Cardiac fibroblast (primary cell): ENCODE results near the gene OTOS.

Experiments
- DNase-seq, 2 donors: peaks; one replicate each; pipeline versions ENCODE4 v3.0.0 to v3.0.0-alpha.2; 2010; ENCODE audit warnings: low read depth in 2 of 2
- H3K4me3 ChIP-seq, 2 donors: replicated peaks in 1 of 2; 1 replicate in 1 of 2; 2 replicates in 1 of 2; pipeline ENCODE4 v1.5.1; 2011; ENCODE audit warnings: low read depth in 2 of 2, low read length in 2 of 2, mild to moderate bottlenecking in 2 of 2, moderate library complexity in 1 of 2
- CTCF ChIP-seq: IDR thresholded peaks from one replicate; pipeline ENCODE4 v1.5.1; 2011; ENCODE audit warnings: low read depth, mild to moderate bottlenecking, low read length, inconsistent platforms

The OTOS gene

GRCh38 chr2:240140511-240140910 is at the start of gene OTOS:
Gene OTOS, minus strand, starts transcription at chr2:240140658. Its CDS starts 332 bp downstream, at chr2:240140326.
- no peak for TF ChIP-seq CTCF
- DNase-seq = no peak
- no peak within 1 kb of the TSS for H3K4me3 ChIP-seq

GRCh38 chr2:240189686-240190085 is 49.2 kb upstream of the OTOS start:
- DNase-seq = no peak
- H3K4me3 ChIP-seq = no peak overlapping the region
- no peak for TF ChIP-seq CTCF

- no peak for DNase-seq
- H3K4me3 ChIP-seq = no peak overlapping the region
- TF ChIP-seq CTCF = no peak
Measured at GRCh38 chr2:240187989-240188590, 47.6 kb upstream of the OTOS start.

GRCh38 chr2:240186191-240186725 is 45.8 kb upstream of the OTOS start:
- no peak overlapping the region for H3K4me3 ChIP-seq
- TF ChIP-seq CTCF = no peak
- DNase-seq = no peak

- no peak for DNase-seq
- no peak overlapping the region for H3K4me3 ChIP-seq
- TF ChIP-seq CTCF = no peak
Measured at GRCh38 chr2:240184656-240185055, 44.2 kb upstream of the OTOS start.

- no peak overlapping the region for H3K4me3 ChIP-seq
- no peak for DNase-seq
- TF ChIP-seq CTCF = no peak
Measured at GRCh38 chr2:240183875-240184590, 43.6 kb upstream of the OTOS start.
